Neuronal stem cell (in vitro differentiated cells): Measurements from ENCODE around the gene RAPGEF1.
A peak's percentile ranks its signal among the peaks of the same experiment; 100 is the strongest.

ENCODE experiments used
- DNase-seq: peaks from one replicate; pipeline ENCODE4 v3.0.0-alpha.2; 2013; ENCODE audit warnings: low spot score
- H2AFZ ChIP-seq: one replicate; pipeline ENCODE4 v1.6.1; 2013; ENCODE audit warnings: mild to moderate bottlenecking, low read length, inconsistent platforms
- H2AK5ac ChIP-seq: 2 replicates; pipeline ENCODE4 v1.6.1; 2013; ENCODE audit warnings: low read depth, mild to moderate bottlenecking, inconsistent platforms, low read length, moderate library complexity, mixed read lengths
- H2BK120ac ChIP-seq: 2 replicates; pipeline ENCODE4 v1.6.1; 2013; ENCODE audit warnings: low read depth, mild to moderate bottlenecking, inconsistent platforms, low read length, moderate library complexity, mixed read lengths
- H2BK12ac ChIP-seq: one replicate; pipeline ENCODE4 v1.6.1; 2013; ENCODE audit warnings: low read length, inconsistent platforms
- H2BK15ac ChIP-seq: 2 replicates; pipeline ENCODE4 v1.6.1; 2013; ENCODE audit warnings: mild to moderate bottlenecking, low read length, inconsistent platforms, mixed read lengths
- H2BK5ac ChIP-seq: one replicate; pipeline ENCODE4 v1.6.1; 2013; ENCODE audit warnings: inconsistent platforms, mild to moderate bottlenecking, low read length, moderate library complexity
- H3K14ac ChIP-seq: one replicate; pipeline ENCODE4 v1.6.1; 2013; ENCODE audit warnings: low read length, inconsistent platforms
- H3K18ac ChIP-seq: 2 replicates; pipeline ENCODE4 v1.6.1; 2013; ENCODE audit warnings: low read length, inconsistent platforms
- H3K23ac ChIP-seq: 2 replicates; pipeline ENCODE4 v1.6.1; 2013; ENCODE audit warnings: low read depth, mild to moderate bottlenecking, mixed read lengths, low read length, inconsistent platforms; ENCODE audit not compliant: poor library complexity
- H3K27ac ChIP-seq: replicated peaks from 3 replicates; pipeline ENCODE4 v1.5.1; 2013; ENCODE audit warnings: low read length, inconsistent platforms
- H3K27me3 ChIP-seq, 3 experiments: 2 replicates each; pipeline ENCODE4 v1.6.1; 2013; ENCODE audit warnings: low read length in 3 of 3, mild to moderate bottlenecking in 2 of 3, inconsistent platforms in 1 of 3, low read depth in 1 of 3, mixed read lengths in 1 of 3, moderate library complexity in 1 of 3; ENCODE audit not compliant: control insufficient read depth in 3 of 3, insufficient read depth in 3 of 3
- H3K36me3 ChIP-seq, 2 donors: replicated peaks in 1 of 2; 2 replicates each; pipeline ENCODE4 v1.6.1; 2013; ENCODE audit warnings: low read length in 2 of 2; ENCODE audit not compliant: control insufficient read depth in 2 of 2, insufficient read depth in 2 of 2
- H3K4ac ChIP-seq: 2 replicates; pipeline ENCODE4 v1.6.1; 2013; ENCODE audit warnings: inconsistent platforms, mild to moderate bottlenecking, low read length, moderate library complexity
- H3K4me1 ChIP-seq, 2 donors: 1 replicate in 1 of 2; 2 replicates in 1 of 2; pipeline ENCODE4 v1.6.1; 2013; ENCODE audit warnings: low read length in 2 of 2, low read depth in 1 of 2; ENCODE audit not compliant: control insufficient read depth in 2 of 2, insufficient read depth in 1 of 2
- H3K4me2 ChIP-seq: one replicate; pipeline ENCODE4 v1.6.1; 2013; ENCODE audit warnings: mild to moderate bottlenecking, low read length, inconsistent platforms; ENCODE audit not compliant: insufficient read depth, poor library complexity, severe bottlenecking
- H3K4me3 ChIP-seq, 2 donors: 2 replicates each; pipeline ENCODE4 v1.5.1; 2013; ENCODE audit warnings: low read length in 2 of 2, mild to moderate bottlenecking in 2 of 2, inconsistent platforms in 1 of 2, moderate library complexity in 1 of 2
- H3K79me1 ChIP-seq: one replicate; pipeline ENCODE4 v1.6.1; 2013; ENCODE audit warnings: low read depth, mild to moderate bottlenecking, inconsistent platforms, low read length, moderate library complexity
- H3K9ac ChIP-seq: one replicate; pipeline ENCODE4 v1.6.1; 2013; ENCODE audit warnings: mild to moderate bottlenecking, low read depth, low read length, inconsistent platforms; ENCODE audit not compliant: poor library complexity
- H3K9me3 ChIP-seq, 2 donors: replicated peaks in 1 of 2; 2 replicates each; pipeline versions ENCODE3 to v1.6.1; 2013; ENCODE audit warnings: low read length in 2 of 2, mild to moderate bottlenecking in 2 of 2, inconsistent platforms in 1 of 2, low read depth in 1 of 2, mixed read lengths in 1 of 2, moderate library complexity in 1 of 2; ENCODE audit not compliant: control insufficient read depth in 2 of 2, insufficient read depth in 1 of 2
- H4K8ac ChIP-seq: one replicate; pipeline ENCODE4 v1.6.1; 2013; ENCODE audit warnings: low read depth, mild to moderate bottlenecking, inconsistent platforms, low read length, moderate library complexity
- H4K91ac ChIP-seq: one replicate; pipeline ENCODE4 v1.6.1; 2013; ENCODE audit warnings: low read length, low read depth, mild to moderate bottlenecking, inconsistent platforms; ENCODE audit not compliant: poor library complexity
- WGBS, 2 donors: extraction: QIAGEN DNeasy Blood & Tissue Kit; methylation state at CpG; one replicate each; pipeline ENCODE4 v1.1.7; 2013; ENCODE audit warnings: missing lambda C conversion rate in 2 of 2, mixed read lengths in 1 of 2; ENCODE audit not compliant: insufficient read length in 2 of 2, insufficient replicate concordance in 1 of 2; ENCODE audit errors: extremely low coverage in 2 of 2; 5-methylcytosine and 5-hydroxymethylcytosine counted together

Gene RAPGEF1

GRCh38 chr9:131650254-131650653 lies 89.6 kb downstream of the RAPGEF1 start:
- Histone ChIP-seq H3K9ac (no peak overlapping the region), H3K4me3 (no peak overlapping the region), H2BK15ac (no peak overlapping the region), H3K23ac (no peak overlapping the region), H3K27me3 (no peaks in the 10 kb centered on the region), H3K14ac (no peak overlapping the region), H4K8ac (no peak overlapping the region), H3K27ac (no peak overlapping the region), H4K91ac (no peak overlapping the region), H3K4ac (no peak overlapping the region), H3K18ac (no peak overlapping the region), H3K4me2 (no peak overlapping the region), H2AK5ac (no peak overlapping the region), H3K79me1 (no peaks in the 10 kb centered on the region), H2BK12ac (no peak overlapping the region), H3K9me3 (no peaks in the 10 kb centered on the region), H3K4me1 (peaks cover 0 to 2% of the 10 kb centered on the region in 2 donors), H2AFZ (no peak overlapping the region), H2BK5ac (no peak overlapping the region), H2BK120ac (no peak overlapping the region), H3K36me3 (peaks cover 2 to 19% of the 10 kb centered on the region in 2 donors)
- DNase-seq, result no peak
- no CpG with 5 or more reads among the region's 4 CpGs for WGBS, 2 donors

- H3K4me2 ChIP-seq, result no peak overlapping the region
- H4K91ac ChIP-seq, result no peak overlapping the region
- peaks cover 0 to 5% of the 10 kb centered on the region in 2 donors for H3K4me1 ChIP-seq
- H2AFZ ChIP-seq, result no peak overlapping the region
- H3K9me3 ChIP-seq, result no peaks in the 10 kb centered on the region
- no peak overlapping the region for H3K23ac ChIP-seq
- no peak overlapping the region for H4K8ac ChIP-seq
- no peak overlapping the region for H2BK15ac ChIP-seq
- H3K9ac ChIP-seq, result no peak overlapping the region
- no peak overlapping the region for H3K18ac ChIP-seq
- H3K79me1 ChIP-seq, result no peaks in the 10 kb centered on the region
- H2BK5ac ChIP-seq, result no peak overlapping the region
- no peak overlapping the region for H2BK120ac ChIP-seq
- WGBS, 2 donors, result no CpG with 5 or more reads among the region's 6 CpGs
- no peak overlapping the region for H2AK5ac ChIP-seq
- no peaks in the 10 kb centered on the region for H3K27me3 ChIP-seq
- peaks cover 4 to 19% of the 10 kb centered on the region in 2 donors for H3K36me3 ChIP-seq
- DNase-seq, result no peak
- H3K14ac ChIP-seq, result no peak overlapping the region
- H3K4me3 ChIP-seq, result no peak overlapping the region
- no peak overlapping the region for H2BK12ac ChIP-seq
- no peak overlapping the region for H3K4ac ChIP-seq
- no peak overlapping the region for H3K27ac ChIP-seq
Observed at GRCh38 chr9:131649646-131650045, 90.2 kb downstream of the RAPGEF1 start.

- no peak overlapping the region for H3K14ac ChIP-seq
- no peak overlapping the region for H2BK120ac ChIP-seq
- H2AFZ ChIP-seq, result no peak overlapping the region
- no peak overlapping the region for H2BK15ac ChIP-seq
- H3K79me1 ChIP-seq, result no peaks in the 10 kb centered on the region
- no peak overlapping the region for H2BK5ac ChIP-seq
- H3K4ac ChIP-seq, result peak overlapping the region; percentile 39
- peaks cover 0 to 11% of the 10 kb centered on the region in 2 donors for H3K4me1 ChIP-seq
- no peak overlapping the region for H3K27ac ChIP-seq
- peak overlapping the region; percentile 17 for H3K9ac ChIP-seq
- H3K4me3 ChIP-seq, result peak overlapping the region in 1 of 2 donors; percentile 1
- H2BK12ac ChIP-seq, result no peak overlapping the region
- no peak overlapping the region for H3K23ac ChIP-seq
- DNase-seq, result no peak
- H3K4me2 ChIP-seq, result no peak overlapping the region
- no peak overlapping the region for H2AK5ac ChIP-seq
- no peaks in the 10 kb centered on the region for H3K27me3 ChIP-seq
- H4K8ac ChIP-seq, result no peak overlapping the region
- H3K18ac ChIP-seq, result no peak overlapping the region
- WGBS, 2 donors, result no CpG with 5 or more reads among the region's 13 CpGs
- no peaks in the 10 kb centered on the region for H3K9me3 ChIP-seq
- peaks cover 4 to 38% of the 10 kb centered on the region in 2 donors for H3K36me3 ChIP-seq
- no peak overlapping the region for H4K91ac ChIP-seq
Observed at GRCh38 chr9:131645078-131645776, 94.6 kb downstream of the RAPGEF1 start.

- H3K27ac ChIP-seq, result no peak overlapping the region
- H4K91ac ChIP-seq, result no peak overlapping the region
- H4K8ac ChIP-seq, result no peak overlapping the region
- no peak overlapping the region for H3K14ac ChIP-seq
- H2BK15ac ChIP-seq, result no peak overlapping the region
- no peak for DNase-seq
- H3K4me1 ChIP-seq, result peaks cover 0 to 14% of the 10 kb centered on the region in 2 donors
- H2AFZ ChIP-seq, result no peak overlapping the region
- no CpG with 5 or more reads among the region's 13 CpGs for WGBS, 2 donors
- no peak overlapping the region for H3K4ac ChIP-seq
- H3K9me3 ChIP-seq, result no peaks in the 10 kb centered on the region
- H3K18ac ChIP-seq, result no peak overlapping the region
- no peak overlapping the region for H3K23ac ChIP-seq
- no peak overlapping the region for H3K4me2 ChIP-seq
- H2BK5ac ChIP-seq, result no peak overlapping the region
- H2AK5ac ChIP-seq, result no peak overlapping the region
- no peak overlapping the region for H3K9ac ChIP-seq
- no peak overlapping the region for H2BK120ac ChIP-seq
- H3K27me3 ChIP-seq, result no peaks in the 10 kb centered on the region
- H3K4me3 ChIP-seq, result no peak overlapping the region
- no peak overlapping the region for H2BK12ac ChIP-seq
- peaks cover 7 to 53% of the 10 kb centered on the region in 2 donors for H3K36me3 ChIP-seq
- no peaks in the 10 kb centered on the region for H3K79me1 ChIP-seq
Observed at GRCh38 chr9:131642496-131643083, 97.3 kb downstream of the RAPGEF1 start.
